HG03378 (cell line): ENCODE results near the gene ACTRT2.

Experiments
- ATAC-seq: cut with Tn5 transposase; IDR thresholded peaks from one replicate; pipeline ENCODE4 v1.9.1; 2021; ENCODE audit warnings: mild to moderate bottlenecking, moderate library complexity; ENCODE audit not compliant: unreplicated experiment

ACTRT2 gene

DNA sequence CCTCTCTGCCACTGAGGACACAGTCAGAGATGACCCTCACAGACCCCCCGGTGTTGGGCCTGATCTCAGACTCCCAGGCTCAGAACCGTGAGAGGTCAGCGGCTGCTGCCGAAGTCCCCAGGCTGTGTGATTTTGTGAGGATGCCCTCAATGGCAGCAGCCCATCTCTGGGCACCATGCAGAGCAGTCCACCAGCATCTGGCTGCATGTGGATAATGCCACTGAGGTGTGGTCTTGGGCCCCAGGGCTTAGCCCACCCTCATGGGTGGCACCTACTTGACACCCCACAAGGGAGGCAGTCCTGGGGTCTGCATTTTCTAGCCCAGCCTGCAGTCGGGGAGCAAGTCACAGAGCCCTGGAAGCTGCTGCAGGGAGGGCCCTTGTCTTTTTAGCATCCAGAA, 5.5 kb upstream of the ACTRT2 start:
- no peak for ATAC-seq

DNA sequence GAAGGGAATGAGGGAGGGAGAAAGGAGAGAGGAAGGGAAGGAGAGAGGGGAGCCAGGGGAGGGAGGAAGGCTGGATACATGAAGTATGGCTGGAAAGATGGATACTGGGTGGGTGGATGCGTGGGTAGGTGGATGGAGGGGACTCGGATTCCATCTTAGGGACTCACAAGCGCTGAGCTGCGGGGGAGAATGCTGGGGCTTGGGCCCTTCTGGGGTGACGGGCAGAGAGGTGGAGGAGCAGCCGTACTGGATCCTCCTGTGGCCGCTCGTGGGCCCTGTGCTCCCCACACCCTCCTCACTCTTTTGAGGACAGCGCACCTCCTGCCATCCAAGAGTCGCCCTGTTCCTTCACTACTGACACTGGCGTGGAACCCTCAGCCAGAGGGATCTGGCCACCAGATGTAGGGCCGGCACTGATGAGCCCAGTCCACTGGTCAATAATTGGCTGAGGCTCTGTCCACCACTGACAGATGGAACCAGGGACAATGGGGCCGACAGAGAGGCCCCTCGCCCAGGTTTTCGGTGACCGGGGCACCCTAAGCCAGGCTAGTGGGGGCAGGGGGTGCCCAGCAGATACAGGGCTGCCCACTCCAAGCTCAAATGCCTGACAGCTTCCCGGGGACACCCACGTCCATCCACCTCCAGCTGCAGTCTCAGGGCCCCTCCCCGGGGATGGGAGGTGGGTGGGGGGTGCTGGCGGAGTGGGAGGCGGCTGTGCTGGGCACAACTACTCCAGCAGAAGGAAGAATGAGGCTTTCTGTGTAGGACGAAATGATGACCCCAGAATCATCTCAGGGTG, 4.4 kb upstream of the ACTRT2 start:
- ATAC-seq, result no peak

DNA sequence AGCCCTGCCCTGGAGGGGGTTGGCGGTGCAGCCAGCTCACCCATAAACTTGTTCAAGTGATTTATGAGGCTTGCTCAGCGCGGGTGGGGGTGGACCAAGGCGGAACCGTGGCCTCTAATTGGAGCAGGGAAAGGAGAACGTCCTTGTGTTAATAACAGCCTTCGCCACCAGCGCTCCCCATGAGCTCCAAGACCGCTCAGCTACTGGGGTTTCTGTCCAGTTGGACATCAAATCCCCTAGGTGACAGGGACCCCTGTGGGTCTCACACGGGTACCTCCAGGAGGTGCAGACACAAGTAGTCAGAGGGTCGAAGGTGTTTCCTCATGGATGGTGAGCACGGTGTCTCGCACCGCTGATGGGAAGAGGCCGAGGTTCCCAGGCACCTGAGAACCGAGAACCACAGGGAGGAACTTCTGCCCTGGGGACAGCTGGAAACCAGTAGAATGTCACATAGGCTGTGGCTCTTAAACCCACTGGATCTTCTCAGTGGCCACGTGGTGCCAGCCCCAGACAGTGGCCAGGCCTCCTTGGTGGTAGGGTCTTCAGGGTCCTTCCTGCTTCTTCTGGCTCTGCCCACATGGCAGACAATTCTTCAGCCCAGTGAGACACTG, 3.7 kb upstream of the ACTRT2 start:
- no peak for ATAC-seq

DNA sequence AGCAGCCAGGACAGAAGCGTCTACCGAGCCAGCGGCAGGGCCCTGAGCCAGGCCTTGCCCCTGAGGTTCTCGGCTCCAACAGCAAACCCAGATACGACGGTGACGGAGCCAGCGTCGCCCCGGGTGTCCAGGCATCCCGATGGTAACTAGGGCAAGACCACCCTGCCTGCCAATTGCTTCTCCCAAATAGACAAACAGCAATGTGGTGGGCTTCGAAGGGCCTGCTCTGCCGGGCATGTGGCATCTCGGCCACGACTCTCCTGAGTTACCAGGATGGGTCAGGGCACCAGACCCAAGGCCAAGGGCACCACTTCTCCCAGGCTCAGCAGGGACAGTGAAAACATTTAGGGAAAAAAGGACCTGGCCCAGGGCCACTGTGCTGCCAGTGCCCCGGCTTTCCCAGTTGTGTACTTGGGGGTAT, 3.2 kb upstream of the ACTRT2 start:
- ATAC-seq, result no peak

DNA sequence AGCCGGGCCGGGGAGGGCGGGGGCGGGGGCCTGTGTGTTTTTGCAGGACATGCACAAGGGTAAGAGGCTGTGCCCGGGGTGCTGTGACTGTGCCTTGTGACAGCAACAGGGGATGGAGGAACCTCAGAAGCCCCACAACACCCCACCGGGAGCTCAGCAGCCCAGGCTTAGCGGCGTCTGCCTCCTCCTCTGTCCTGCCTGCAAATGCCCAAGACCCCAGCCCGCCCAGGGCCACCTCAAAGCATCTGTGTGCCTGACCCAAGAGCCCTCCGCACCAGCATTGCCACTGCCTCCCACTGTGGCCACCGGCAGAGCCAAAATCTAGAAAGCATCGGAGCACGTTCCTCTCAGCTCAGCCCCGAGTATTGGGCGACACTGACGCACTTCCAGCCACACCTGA, 2.7 kb upstream of the ACTRT2 start:
- no peak for ATAC-seq

DNA sequence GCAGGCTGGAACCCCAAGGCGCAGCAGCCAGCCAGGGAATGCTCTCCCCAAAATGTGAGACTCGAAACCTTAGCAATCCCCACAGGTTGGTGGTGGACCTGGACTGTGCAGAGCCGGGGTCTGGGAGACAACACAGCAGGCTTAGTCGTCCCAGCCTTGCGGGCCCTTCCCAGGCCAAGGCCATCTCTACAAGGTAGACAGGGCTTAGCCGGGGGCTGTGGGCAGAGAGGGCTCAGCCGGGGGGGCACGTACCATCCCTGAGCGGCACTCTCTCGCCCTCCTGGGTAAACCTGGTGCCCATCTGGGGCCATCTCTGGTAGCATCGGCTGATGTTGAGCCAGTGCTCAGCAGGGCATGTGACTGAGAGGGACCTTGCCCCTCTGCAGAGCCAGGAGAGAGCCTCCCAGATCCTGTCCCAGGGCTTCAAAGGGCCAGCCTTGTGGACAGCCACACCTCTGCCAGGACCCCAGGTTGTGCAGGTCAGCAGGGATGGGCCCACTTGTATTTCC, 2.2 kb upstream of the ACTRT2 start:
- ATAC-seq, result no peak

DNA sequence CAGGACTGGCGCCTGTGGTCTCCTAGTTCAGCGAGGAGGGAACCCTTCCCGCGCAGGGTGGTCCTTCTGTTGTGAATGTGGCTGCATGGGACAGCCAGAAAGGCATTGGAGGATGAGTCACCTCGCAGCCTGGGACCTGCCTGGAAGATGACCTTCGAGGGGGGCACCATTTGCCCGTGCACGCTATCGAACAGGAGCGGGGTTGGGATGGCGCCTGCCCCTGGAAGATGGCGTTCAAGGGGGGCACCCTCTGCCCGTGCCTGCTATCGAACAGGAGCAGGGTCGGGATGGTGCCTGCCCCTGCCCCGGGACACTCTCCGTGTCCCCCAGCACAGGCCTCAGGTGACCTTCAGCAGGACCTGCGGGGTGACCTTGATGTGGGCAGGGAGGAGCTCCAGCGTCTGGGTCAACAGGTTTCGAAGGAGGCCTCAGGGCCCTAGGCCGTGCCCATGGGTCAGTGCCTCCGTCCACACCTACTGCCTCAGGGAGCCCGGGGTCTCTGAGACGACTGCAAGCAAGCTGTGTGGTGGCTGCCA, 1.7 kb upstream of the ACTRT2 start:
- ATAC-seq, result no peak

DNA sequence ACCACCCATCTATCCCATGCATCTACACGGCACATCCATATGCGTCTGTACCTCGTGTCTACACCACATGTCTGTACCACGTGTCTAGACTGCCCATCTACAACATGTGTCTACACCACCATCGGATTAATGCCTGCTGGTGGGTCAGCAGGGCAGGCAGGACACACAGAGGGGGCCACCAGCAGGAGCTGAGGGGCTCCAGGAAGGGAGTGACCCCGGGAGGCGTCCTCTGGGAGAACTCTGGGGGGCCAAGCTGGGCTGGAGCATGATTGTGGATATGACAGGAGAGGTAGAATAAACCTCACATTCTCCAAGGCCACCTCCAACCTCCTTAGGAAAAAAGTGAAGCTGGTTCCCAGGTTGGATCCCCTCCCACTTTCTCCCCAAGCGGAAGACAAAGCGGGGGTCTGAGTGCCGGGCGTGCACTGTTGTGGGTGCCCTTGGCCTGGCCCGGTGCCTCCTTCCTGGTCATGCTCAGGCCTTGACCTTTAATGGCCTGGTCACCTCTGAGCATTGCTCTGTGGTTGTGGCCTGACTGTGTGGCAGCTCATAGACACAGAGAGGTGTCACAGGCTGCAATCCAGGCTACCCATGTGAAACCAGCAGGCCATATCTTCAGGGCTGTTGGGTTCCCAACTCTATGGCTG, 881 bp upstream of the ACTRT2 start:
- no peak for ATAC-seq

DNA sequence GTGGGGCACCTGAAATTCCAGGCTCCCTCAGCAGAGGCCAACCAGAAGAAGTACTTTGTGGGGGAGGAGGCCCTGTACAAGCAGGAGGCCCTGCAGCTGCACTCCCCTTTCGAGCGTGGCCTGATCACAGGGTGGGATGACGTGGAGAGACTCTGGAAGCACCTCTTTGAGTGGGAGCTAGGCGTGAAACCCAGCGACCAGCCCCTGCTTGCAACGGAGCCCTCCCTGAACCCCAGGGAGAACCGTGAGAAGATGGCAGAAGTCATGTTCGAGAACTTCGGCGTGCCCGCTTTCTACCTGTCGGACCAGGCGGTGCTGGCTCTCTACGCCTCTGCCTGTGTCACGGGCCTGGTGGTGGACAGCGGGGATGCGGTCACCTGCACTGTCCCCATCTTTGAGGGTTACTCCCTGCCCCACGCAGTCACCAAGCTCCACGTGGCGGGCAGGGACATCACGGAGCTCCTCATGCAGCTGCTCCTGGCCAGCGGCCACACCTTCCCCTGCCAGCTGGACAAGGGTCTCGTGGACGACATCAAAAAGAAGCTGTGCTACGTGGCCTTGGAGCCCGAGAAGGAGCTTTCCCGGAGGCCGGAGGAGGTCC, 634 bp downstream of the ACTRT2 start:
- no peak for ATAC-seq

DNA sequence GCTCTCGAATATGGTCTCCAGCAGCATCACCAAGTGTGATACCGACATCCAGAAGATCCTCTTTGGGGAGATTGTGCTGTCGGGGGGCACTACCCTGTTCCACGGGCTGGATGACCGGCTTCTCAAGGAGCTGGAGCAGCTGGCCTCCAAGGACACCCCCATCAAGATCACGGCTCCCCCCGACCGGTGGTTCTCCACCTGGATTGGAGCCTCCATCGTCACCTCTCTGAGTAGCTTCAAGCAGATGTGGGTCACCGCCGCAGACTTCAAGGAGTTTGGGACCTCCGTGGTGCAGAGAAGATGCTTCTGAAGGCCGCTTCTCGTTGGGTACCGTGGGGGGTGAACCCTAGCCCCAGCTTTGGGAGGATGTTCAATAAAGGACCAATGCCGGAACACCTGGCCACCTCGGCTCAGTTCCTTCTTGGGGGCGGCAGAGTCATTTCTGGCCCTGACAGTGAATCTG, 1.3 kb downstream of the ACTRT2 start:
- ATAC-seq, result no peak

DNA sequence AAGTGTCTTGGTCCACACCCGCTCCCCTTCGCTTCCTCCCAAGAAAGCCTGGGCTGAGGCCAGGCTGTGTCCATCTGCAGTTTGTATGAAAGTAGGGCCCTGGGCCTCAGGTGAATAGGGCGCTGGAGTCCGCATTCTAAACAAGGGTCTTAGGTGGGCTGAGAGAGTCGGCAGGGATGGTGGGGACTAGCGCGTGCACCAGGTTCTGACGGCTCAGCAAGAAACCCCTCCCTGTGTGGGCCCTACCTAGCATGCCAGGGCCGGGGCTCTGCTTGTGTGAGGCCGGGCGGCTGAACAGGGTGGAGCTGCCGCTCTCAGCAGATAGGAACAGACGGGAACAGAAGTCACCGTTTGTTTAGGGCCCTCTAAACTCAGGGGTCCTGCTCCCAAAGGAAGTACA, 1.7 kb downstream of the ACTRT2 start:
- no peak for ATAC-seq

DNA sequence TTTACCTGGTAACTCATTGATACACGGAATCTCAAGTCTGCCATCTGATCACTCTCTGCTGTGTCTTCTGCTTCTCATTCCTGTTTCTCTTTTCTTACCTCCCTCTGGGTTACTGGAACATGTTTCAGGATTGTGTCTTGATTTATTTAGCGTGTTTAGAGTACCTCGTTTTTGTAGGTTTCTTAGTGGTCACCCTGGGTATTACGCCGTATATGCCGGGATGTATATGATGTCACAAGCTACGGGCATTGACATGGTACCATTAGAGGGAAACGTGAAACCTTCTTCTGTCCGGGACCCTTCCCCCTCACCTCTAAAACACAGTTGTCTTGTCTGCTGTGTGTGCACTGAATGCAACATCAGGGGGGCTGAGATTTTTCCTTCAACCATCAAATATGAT, 2.8 kb downstream of the ACTRT2 start:
- ATAC-seq, result no peak

DNA sequence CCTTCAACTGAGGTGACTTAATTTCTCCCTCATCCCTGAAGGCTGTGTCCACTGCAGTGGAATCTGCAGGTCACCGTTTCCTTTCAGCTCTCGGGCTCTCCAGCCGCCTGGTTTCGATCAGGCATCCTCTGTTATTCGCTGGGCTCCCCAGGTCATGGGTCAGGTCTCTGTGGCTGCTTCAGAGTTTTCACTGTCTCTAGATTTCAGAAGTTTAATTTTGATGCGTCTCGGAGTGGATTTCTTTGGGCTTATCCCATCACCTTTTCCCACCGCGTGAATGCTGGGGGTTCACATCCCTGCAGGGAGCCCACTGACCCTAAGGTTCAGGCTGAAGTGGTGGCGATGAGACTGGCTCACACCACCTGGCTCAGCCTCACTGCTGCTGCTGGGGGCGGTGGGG, 3.3 kb downstream of the ACTRT2 start:
- no peak for ATAC-seq

DNA sequence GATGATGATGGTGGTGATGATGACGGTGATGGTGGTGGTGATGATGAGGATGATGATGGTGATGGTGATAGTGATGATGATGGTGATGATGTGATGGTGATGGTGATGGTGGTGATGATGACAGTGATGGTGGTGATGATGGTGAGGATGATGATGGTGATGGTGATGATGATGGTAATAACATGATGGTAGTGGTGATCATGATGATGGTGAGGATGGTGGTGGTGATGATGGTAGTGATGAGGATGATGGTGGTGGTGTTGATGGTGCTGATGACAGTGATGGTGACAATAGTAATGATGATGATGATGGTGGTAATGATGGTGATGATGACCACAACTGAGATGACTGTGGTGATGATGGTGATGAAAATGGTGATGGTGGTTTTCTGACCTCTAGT, 4.9 kb downstream of the ACTRT2 start:
- ATAC-seq, result no peak

DNA sequence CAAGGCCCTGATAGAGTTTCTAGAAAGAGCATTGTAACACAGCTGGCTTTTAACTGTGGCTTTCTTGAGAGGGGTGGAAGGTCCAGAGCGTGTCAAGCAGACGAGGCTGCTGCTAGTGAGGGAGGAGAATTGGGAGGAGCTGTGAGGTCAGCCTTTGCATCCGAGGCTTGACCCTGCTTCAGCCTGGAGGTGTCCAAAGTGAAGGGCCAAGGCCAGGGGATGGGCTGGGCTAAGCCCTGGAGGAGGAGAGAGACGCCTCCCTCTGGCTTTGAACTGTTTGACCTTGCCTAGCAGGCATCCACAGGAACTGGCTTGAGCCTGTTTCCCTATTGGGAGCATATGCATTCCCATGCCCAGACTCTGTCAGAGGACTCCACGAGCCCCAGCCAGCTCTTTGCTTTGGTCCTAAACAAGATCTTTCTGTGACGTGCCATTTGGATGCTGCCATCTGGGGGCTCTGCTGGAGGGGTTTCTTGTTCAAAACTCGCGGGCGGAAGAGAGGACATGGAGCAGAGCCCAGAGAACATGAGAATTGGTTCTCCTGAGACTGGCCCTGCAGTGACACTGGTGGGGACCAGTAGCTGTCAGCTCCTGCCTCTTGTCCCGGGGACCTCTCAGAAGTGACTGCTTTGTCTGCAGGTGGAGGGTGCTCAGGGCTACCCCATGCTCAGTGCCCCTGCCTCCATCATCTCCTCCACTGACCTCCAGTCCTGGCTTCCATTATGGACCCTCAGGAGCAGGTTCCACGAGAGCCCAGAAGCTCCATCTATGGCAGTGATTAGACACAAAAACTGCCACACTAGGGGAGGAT, 5.5 kb downstream of the ACTRT2 start:
- no peak for ATAC-seq

DNA sequence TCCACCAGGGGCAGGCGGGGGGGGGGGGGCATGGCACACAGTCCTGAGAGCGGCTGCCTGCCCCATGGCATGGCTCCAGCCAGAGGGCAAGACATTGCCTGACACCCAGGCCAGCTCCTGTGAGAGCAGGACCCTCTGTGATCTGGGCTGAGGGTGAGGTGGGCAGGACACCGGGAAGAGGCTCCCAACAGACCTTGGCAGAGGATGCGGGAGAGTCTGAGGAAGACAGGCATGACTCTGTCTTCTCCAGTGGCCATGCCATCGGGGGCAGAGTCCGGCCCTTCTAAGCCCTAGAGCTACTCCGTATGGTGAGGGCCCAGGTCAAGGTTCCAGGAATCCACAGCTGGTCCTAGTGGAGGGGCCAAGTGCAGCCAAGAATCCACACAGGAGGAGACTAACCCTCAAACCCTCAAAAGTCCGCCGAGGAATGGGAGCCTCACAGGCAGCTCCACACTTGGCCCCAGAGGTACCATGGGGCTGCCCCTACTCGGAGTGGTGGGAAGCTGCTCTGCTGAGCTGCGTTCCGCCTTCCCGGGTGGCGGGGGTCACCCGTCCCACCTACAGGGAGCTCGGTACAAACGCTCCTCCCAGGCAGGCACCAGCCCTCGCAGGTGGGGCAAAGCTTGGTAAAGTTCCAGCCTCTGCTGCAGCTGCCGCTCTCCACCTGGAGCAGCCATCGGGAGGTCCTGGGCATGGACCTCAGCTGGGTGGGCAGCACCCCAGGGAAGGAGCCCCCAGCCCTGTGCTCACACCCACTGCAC, 6.5 kb downstream of the ACTRT2 start:
- no peak for ATAC-seq

DNA sequence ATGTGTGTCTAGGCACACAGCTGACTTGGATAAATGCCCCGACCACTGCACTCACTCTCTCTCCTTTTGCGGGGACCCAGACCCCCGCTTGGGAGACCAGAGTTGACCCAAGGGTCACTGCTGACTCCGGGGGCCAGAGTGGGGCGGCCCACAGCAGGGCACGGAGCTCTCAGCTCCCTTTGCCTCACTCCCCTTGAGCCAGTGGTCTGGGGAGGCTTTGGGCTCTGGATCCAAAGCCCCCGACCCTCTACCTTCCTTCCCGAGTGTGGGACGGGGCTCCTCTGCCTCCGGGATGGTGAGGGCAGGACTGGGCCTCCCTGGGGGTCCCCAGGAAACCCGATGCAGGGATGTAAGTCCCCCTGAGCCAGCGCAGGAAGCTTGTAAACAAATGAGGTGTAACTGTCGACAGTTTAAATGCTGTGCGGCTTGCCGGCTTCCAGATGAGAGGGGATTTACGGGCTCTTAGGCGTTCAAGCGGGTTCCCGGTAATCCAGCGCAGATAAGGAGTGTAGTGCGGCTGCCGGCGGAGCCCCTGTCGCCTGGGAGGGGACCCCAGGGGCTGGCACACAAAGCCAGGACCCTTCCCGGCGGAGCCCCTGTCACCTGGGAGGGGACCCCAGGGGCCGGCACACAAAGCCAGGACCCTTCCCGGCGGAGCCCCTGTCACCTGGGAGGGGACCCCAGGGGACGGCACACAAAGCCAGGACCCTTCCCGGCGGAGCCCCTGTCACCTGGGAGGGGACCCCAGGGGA, 7.4 kb downstream of the ACTRT2 start:
- ATAC-seq, result no peak

DNA sequence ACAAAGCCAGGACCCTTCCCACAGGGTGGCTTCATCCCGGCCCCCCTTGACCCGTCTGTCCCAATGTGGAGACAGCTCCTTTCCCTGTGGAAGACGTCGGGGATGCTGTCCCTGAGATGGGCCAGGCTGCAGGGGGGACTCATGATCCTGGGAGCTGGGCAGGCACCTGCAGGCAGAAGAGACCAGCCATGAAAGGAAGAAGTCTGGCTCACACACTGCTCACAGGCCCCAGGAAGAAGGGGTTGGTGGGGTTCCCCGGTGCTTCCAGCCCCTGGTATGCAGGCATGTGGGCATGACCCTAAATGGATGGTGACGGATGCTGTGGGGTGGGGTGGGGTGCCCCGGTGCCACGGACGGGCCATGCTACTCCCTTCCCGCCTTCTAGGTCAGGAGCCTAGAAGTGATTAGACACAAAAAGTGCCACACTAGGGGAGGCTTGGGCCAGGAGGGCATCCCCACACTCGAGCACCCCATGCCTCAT, 8.3 kb downstream of the ACTRT2 start:
- no peak for ATAC-seq
